COR-L47 (cell line): ENCODE data around the gene TOR1AIP2.
A peak's percentile ranks its signal among the peaks of the same experiment; 100 is the strongest.

Source experiments
- DNase-seq: peaks from one replicate; lab custom pipeline; 2025; lab: John Stamatoyannopoulos, UW

Gene TOR1AIP2

GRCh38 chr1:179825798-179826460, 51.7 kb downstream of the TOR1AIP2 start:
- no peak for DNase-seq

DNA sequence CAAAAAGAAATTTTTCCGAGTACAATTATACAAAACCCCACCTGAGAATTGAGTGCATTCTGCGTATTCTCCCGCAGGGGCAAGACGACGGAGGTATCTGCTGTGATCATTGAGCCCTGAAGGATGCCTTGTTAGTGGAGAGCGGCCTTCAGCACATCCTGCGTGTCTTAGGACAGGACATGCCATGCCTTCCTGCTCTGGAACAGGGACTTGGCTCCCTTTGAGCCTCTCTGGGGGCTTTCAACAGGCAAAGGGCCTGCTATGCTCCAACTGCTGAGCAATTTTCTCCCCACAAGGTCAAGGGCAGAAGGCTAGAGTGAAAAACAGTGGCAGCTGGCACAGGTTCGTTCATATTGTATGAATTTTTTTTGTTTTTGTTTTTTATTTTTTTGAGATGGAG, 52.4 kb downstream of the TOR1AIP2 start:
- DNase-seq: no peak

DNA sequence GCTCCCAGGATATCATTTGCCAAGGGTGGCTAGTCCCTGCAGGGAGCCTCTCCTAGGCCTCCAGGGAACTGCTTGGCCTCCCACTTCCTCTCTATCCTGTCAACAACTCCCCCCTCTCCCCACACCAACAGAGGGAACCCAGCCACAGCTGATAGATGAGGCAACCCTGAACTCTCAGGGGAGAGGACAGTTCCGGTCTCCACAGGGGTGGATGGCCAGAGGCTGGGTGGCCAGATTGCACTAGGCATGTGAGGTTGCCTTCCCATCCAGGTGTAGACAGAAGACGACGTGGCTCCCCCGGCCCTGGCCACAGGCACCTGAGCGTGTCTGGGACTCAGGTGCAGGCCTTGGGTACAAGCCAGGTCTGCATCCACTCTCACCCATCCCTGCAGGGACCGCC, 53.3 kb downstream of the TOR1AIP2 start:
- no peak for DNase-seq

DNA sequence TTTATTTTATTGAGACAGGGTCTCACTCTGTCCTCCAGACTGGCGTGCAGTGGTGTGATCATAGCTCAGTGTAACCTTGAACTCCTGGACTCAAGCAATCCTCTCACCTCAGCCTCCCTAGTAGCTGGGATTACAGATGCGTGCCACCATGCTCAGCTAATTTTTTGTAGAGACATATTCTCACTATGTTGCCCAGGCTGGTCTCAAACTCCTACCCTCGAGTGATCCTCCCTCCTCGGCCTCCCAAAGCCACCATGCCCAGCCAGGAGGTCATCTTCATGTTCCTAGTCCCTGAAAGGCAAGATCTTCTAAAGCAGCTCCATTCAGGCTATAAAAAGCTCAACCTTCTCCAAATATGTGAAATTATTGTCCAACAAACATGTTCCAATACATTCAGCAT, 53.9 kb downstream of the TOR1AIP2 start:
- DNase-seq: no peak

DNA sequence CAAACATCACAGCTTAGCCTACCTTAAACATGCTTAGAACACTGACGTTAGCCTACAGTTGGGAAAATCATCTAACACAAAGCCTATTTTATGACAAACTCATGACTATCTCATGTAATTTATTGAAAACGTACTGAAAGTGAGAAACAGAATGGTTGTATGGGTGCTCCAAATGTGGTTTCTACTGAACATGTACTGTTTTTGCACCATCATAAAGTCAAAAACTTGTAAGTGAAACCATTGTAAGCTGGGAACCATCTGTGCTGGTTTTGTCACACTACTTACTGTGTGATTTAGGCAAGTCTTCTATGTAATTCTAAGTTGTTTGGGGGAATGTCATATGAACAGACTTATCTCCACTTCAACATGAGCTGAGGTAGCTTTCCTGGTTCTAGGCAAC, 55.5 kb downstream of the TOR1AIP2 start:
- DNase-seq: no peak

DNA sequence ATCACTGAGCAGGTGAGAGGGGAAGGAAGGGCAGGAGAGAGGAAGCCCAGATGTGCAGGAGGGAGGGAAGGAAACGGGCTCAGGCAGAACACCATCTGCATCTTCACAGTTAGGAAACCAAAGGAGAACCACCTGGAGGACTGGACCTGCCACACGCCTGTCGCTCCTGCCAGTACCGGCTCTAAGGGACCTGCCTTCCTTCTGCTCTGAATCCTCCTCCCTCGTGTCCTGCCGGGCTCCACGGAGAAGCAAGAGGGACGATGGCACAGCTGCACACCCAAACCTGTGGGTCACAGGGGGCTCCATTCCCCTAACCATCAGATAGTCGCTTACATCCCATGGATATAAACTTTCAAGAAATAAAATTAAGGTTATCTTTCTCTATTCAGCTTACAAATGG, 56.1 kb downstream of the TOR1AIP2 start:
- no peak for DNase-seq

- no peak for DNase-seq
Measured at GRCh38 chr1:179820226-179820970, 57.2 kb downstream of the TOR1AIP2 start.

GRCh38 chr1:179818743-179819173, 58.8 kb downstream of the TOR1AIP2 start:
- DNase-seq: no peak

- DNase-seq: no peak
Measured at GRCh38 chr1:179818260-179818659, 59.3 kb downstream of the TOR1AIP2 start.

GRCh38 chr1:179817789-179818188, 59.8 kb downstream of the TOR1AIP2 start:
- no peak for DNase-seq

- DNase-seq: no peak
Measured at GRCh38 chr1:179817056-179817455, 60.5 kb downstream of the TOR1AIP2 start.

DNA sequence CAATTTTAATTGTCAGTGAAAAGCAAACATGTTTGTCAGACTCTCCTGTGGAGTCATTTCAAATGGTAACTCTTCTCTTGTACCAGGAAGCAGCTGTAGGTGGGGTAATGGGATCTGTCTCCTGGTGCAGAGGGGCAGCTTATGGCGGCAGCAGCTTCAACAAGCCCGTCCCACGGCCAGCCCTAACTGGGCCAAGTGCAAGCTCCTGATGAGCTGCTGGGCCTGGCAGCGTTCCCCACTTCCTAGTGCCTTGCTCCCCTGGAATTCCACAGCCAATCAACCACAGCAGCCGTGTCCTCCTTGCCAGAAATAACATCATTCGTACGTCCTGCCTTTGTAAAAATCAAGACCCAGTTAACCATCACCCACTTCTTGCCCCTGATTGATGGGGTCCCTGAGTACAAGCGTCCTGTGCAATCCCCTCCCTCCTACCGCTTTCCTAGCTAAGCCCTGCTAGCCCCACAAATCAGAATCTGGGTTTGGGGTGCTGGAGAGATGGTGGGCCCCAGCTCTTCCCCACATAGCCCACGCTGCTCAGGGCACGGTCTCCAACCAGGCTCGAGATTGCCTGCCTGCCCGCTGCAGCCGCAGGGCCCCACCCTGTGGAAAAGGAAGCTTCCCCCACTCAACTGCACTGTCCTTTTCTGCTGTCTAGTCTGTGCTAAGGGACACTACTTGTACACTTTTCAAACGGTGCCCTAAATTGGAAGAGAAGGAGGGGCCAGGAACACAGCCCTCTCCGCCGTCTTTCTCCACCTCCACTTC, 61.2 kb downstream of the TOR1AIP2 start:
- DNase-seq: peak; percentile 43

GRCh38 chr1:179815641-179816040, 62.0 kb downstream of the TOR1AIP2 start:
- no peak for DNase-seq

- no peak for DNase-seq
Measured at GRCh38 chr1:179814546-179814838, 63.1 kb downstream of the TOR1AIP2 start.

DNA sequence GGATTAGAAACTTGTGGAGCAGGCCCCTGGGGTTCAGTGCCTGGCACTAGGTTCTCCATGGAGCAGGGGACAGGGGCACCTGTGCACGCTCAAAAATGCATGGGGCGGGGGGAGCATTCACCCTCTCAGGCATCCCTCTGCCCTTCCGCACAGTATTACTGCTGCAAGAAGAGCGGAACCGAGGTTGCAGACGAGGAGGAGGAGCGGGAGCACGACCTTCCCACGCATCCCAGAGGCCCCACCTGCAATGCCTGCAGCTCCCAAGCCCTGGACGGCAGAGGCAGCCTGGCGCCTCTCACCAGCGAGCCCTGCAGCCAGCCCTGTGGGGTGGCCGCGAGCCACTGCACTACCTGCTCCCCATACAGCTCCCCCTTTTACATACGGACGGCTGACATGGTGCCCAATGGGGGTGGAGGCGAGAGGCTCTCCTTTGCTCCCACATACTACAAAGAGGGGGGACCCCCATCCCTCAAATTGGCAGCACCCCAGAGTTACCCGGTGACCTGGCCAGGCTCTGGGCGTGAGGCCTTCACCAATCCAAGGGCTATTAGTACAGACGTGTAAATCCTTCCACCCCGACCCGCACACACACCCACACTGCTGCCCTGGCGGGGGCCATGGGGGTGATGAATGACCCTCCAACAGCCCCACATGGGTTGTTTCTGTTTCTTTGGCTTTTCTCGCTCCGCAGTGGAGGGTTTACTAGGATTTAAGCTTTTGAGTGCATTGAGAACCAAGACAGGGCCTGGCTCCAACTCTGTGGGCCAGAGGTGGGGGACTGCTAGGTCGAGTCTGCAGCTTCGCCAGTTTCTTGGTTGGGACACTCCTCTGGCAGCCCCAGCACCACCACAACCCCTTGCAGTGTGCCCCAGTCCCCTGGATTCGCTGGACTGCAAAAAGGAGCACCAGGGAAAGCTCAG, 63.7 kb downstream of the TOR1AIP2 start:
- no peak for DNase-seq

- DNase-seq: no peak
Measured at GRCh38 chr1:179812501-179813292, 64.9 kb downstream of the TOR1AIP2 start.

GRCh38 chr1:179810367-179810715, 67.3 kb downstream of the TOR1AIP2 start:
- no peak for DNase-seq

DNA sequence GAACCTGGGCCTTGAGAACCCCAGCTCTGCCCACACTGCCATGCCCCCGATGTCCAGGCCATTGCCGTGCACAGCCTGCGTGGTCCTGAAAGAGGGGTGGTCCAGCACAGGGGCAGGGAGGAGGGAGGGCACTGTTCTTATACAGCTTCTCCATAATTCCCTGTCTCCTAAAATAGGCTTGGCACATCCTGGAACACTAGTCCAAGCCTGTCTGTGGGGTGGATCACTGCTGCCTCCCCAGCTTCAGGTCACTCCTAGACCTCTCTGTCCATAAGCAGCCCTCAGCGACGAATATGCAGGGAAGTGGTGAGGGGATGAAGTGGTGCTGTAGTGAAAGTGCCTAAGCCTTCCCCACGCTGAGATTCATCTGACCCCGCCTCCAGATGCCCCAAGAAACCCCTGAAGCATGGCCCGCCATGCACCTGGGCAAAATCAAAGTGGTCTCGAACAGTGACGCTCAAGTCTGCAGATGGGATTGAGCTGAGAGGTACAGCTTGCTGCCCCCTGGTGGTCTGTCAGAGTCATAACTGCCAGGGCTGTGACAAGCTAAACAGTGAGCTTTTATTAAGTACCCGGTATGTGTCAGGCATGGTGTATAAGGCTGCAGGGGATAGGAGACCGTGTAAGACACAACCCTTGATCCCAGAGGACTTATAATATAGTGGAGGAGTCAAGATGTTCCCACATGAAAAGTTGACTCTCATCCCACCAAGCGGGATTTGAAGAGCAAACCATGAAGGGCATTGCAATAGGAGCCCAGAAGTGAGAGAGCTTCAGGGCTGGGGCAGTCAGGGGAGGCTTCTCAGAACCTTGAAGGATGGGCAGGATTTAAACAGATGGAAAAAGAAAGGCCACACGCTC, 67.9 kb downstream of the TOR1AIP2 start:
- peak; percentile 61 for DNase-seq

GRCh38 chr1:179808503-179808902, 69.1 kb downstream of the TOR1AIP2 start:
- no peak for DNase-seq
